ACC112 (cell line): ENCODE measurements around the gene PRELP.
"Not testable (repeated sequence)": the region's sequence is repeated elsewhere in the genome, so short reads cannot be mapped to it uniquely, and the experiment has no call there.

ENCODE experiments used
- H2AFZ ChIP-seq: fragments of 200-600 bp; sonication (generic); one replicate; pipeline ENCODE4 v1.6.0; 2017; ENCODE audit warnings: antibody characterized with exemption, low read length; ENCODE audit not compliant: unreplicated experiment
- H3K27ac ChIP-seq: fragments of 200-600 bp; sonication (generic); 2 replicates; pipeline ENCODE4 v1.5.1; 2014; ENCODE audit warnings: low read depth, mild to moderate bottlenecking, antibody characterized with exemption, low read length, moderate library complexity
- H3K27me3 ChIP-seq: fragments of 200-600 bp; sonication (generic); 2 replicates; pipeline ENCODE4 v1.6.1; 2014; ENCODE audit warnings: mild to moderate bottlenecking, antibody characterized with exemption, low read length, moderate library complexity, mixed read lengths; ENCODE audit not compliant: insufficient read depth
- H3K36me3 ChIP-seq: fragments of 200-600 bp; sonication (generic); 2 replicates; pipeline ENCODE4 v1.6.1; 2016; ENCODE audit warnings: mild to moderate bottlenecking, antibody characterized with exemption, low read length, moderate library complexity, mixed read lengths; ENCODE audit not compliant: insufficient read depth
- H3K4me1 ChIP-seq: fragments of 200-600 bp; sonication (generic); one replicate; pipeline ENCODE4 v1.6.1; 2016; ENCODE audit warnings: low read length, mixed read lengths; ENCODE audit not compliant: insufficient read depth, unreplicated experiment, control insufficient read depth
- H3K4me3 ChIP-seq: fragments of 200-600 bp; sonication (generic); 2 replicates; pipeline ENCODE4 v1.5.1; 2014; ENCODE audit warnings: mild to moderate bottlenecking, low read depth, low read length
- H3K79me2 ChIP-seq: fragments of 200-600 bp; sonication (generic); one replicate; pipeline ENCODE4 v1.6.0; 2016; ENCODE audit warnings: low read length; ENCODE audit not compliant: control insufficient read depth, unreplicated experiment, insufficient read depth

PRELP gene

GRCh38 chr1:203516906-203517305, 41.3 kb downstream of the PRELP start:
- Histone ChIP-seq H3K36me3 (no peaks in the 10 kb centered on the region), H3K4me1 (peaks cover 46% of the 10 kb centered on the region)

GRCh38 chr1:203517426-203518110, 42.0 kb downstream of the PRELP start:
- Histone ChIP-seq H3K27ac (no peak overlapping the region), H3K27me3 (no peaks in the 10 kb centered on the region), H2AFZ (no peak overlapping the region), H3K4me1 (peaks cover 40% of the 10 kb centered on the region), H3K79me2 (no peaks in the 10 kb centered on the region), H3K36me3 (no peaks in the 10 kb centered on the region), H3K4me3 (no peak overlapping the region)

More at GRCh38 chr1:203516906-203517305, 41.3 kb downstream of the PRELP start:
- Histone ChIP-seq H3K4me3 (no peak overlapping the region), H2AFZ (no peak overlapping the region), H3K79me2 (no peaks in the 10 kb centered on the region), H3K27me3 (no peaks in the 10 kb centered on the region), H3K27ac (no peak overlapping the region)

- not testable (repeated sequence) for H3K4me3 ChIP-seq, H3K36me3 ChIP-seq, H3K79me2 ChIP-seq, H3K27ac ChIP-seq, H2AFZ ChIP-seq, H3K27me3 ChIP-seq
- peaks cover 36% of the 10 kb centered on the region for H3K4me1 ChIP-seq
Observed at GRCh38 chr1:203518139-203518538, 42.5 kb downstream of the PRELP start.

GRCh38 chr1:203518541-203518940, 42.9 kb downstream of the PRELP start:
- Histone ChIP-seq H3K36me3 (no peaks in the 10 kb centered on the region), H3K79me2 (no peaks in the 10 kb centered on the region), H3K27ac (no peak overlapping the region), H2AFZ (no peak overlapping the region), H3K4me3 (no peak overlapping the region), H3K4me1 (peaks cover 32% of the 10 kb centered on the region), H3K27me3 (no peaks in the 10 kb centered on the region)

DNA sequence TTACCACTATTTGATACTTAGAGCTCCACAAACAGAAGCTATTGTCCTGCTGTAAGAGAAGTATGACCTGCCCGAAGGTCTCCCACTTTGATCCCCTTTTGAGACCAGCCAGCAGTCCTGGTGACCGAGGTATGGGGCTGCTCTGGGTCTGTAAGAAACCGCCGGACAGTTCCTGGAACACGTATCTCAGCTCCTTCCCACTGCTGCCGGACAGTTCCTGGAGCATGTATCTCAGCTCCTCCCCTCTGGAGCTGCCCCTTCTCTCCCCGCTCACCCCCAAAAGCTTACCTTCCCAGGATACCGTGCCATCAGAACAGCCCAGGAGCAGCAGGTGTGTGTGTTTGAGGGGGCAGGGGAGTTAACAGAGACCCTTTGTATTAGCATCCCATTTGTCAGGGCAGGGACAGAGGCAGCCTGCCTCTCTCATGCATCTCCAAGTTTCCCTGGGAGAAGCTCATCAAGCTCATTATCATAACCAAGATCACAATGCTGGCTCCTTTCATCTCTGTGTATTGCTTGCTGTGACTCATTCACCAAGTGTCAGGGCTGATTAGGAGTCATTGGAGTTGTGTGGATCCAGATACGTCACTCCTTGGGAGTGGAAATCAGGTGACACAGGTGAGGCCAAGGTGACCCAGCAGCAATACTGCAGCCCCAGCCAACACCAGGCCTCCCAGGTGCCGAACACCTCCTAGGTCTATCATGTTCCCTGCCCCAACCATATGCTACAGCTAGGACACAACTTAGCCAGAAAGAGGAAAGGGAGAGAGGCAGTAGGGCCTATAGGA, 43.6 kb downstream of the PRELP start:
- Histone ChIP-seq H2AFZ (no peak overlapping the region), H3K36me3 (no peaks in the 10 kb centered on the region), H3K4me3 (no peak overlapping the region), H3K27me3 (no peaks in the 10 kb centered on the region), H3K27ac (no peak overlapping the region), H3K4me1 (peaks cover 25% of the 10 kb centered on the region), H3K79me2 (no peaks in the 10 kb centered on the region)

DNA sequence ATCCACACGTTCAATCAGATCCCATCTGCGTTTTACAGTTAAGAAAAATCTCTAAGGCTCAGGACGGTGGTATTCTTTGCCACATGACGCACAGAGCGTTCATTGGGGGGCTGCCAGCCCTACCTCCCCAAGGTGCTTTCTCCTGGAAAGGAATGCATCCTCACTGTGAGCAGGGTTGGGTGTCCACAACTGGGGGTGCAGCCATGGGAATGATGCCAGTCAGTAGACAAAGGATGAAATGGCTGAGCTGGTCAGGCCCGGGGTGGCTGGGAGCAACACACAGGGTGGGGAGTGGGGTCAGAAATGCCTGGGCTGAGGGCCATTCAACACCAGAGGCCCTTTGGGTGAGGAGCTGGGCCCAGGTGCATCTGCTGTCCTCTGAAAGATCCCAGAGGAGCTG, 44.3 kb downstream of the PRELP start:
- peaks cover 20% of the 10 kb centered on the region for H3K4me1 ChIP-seq
- H3K36me3 ChIP-seq = no peaks in the 10 kb centered on the region
- no peak overlapping the region for H2AFZ ChIP-seq
- no peak overlapping the region for H3K4me3 ChIP-seq
- H3K27ac ChIP-seq = peak overlapping the region; percentile 21; the same call in 1 of the 2 replicates
- H3K79me2 ChIP-seq = no peaks in the 10 kb centered on the region
- no peaks in the 10 kb centered on the region for H3K27me3 ChIP-seq

- Histone ChIP-seq H3K27ac (peak overlapping the region; percentile 62; the same call in 1 of the 2 replicates), H2AFZ (peak overlapping the region; percentile 15), H3K4me3 (no peak overlapping the region; the same call in 1 of the 2 replicates), H3K79me2 (no peaks in the 10 kb centered on the region), H3K36me3 (no peaks in the 10 kb centered on the region), H3K27me3 (no peaks in the 10 kb centered on the region), H3K4me1 (peaks cover 20% of the 10 kb centered on the region)
Observed at GRCh38 chr1:203520315-203520714, 44.7 kb downstream of the PRELP start.

DNA sequence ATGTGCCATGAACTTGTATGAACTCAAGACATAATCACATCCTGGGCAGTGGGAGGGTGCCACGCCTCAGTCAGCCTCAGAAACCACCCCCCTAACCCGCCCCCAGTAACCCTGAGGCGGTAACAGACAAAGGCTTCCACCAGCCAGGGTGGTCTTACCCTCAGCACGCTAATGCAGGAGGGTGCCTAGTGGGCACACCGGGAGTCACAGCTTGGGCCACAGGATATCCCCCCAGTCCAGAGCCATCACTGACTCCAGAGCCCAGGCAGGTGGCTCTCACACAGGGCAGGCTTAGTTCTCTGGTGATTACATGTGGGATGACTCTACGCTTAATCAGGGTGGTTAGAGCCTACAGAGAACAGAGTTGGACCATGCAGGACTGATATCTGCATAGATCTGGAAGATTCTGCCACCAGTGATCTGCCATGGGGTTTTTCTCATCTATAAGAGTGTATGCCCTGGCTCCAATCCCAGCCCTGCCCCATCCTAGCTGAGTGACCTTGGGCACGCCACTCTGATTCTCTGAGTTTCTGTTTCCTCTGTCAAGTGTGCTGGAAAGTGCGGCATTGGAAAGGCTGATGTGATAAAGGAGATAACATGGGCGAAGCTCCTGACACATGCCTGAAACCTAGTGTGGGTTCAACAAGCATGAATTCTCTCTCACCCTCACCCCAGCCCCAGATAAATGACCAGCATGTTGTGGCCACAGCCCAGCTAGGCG, 45.6 kb downstream of the PRELP start:
- Histone ChIP-seq H3K4me3 (no peak overlapping the region), H3K27me3 (no peaks in the 10 kb centered on the region), H2AFZ (no peak overlapping the region), H3K27ac (peak overlapping the region; percentile 62; the same call in 1 of the 2 replicates), H3K79me2 (no peaks in the 10 kb centered on the region), H3K4me1 (peaks cover 22% of the 10 kb centered on the region), H3K36me3 (no peaks in the 10 kb centered on the region)

GRCh38 chr1:203521812-203522211, 46.2 kb downstream of the PRELP start:
- no peaks in the 10 kb centered on the region for H3K79me2 ChIP-seq
- no peak overlapping the region for H3K4me3 ChIP-seq
- H3K36me3 ChIP-seq = no peaks in the 10 kb centered on the region
- H3K4me1 ChIP-seq = peaks cover 25% of the 10 kb centered on the region
- no peak overlapping the region for H2AFZ ChIP-seq
- no peak overlapping the region for H3K27ac ChIP-seq
- no peaks in the 10 kb centered on the region for H3K27me3 ChIP-seq

GRCh38 chr1:203522237-203522636, 46.6 kb downstream of the PRELP start:
- no peak overlapping the region for H3K4me3 ChIP-seq
- no peaks in the 10 kb centered on the region for H3K79me2 ChIP-seq
- no peaks in the 10 kb centered on the region for H3K36me3 ChIP-seq
- no peak overlapping the region for H3K27ac ChIP-seq
- peaks cover 25% of the 10 kb centered on the region for H3K4me1 ChIP-seq
- no peaks in the 10 kb centered on the region for H3K27me3 ChIP-seq
- no peak overlapping the region for H2AFZ ChIP-seq
